ENCODE data around the gene MEX3D.

Gene MEX3D

DNA sequence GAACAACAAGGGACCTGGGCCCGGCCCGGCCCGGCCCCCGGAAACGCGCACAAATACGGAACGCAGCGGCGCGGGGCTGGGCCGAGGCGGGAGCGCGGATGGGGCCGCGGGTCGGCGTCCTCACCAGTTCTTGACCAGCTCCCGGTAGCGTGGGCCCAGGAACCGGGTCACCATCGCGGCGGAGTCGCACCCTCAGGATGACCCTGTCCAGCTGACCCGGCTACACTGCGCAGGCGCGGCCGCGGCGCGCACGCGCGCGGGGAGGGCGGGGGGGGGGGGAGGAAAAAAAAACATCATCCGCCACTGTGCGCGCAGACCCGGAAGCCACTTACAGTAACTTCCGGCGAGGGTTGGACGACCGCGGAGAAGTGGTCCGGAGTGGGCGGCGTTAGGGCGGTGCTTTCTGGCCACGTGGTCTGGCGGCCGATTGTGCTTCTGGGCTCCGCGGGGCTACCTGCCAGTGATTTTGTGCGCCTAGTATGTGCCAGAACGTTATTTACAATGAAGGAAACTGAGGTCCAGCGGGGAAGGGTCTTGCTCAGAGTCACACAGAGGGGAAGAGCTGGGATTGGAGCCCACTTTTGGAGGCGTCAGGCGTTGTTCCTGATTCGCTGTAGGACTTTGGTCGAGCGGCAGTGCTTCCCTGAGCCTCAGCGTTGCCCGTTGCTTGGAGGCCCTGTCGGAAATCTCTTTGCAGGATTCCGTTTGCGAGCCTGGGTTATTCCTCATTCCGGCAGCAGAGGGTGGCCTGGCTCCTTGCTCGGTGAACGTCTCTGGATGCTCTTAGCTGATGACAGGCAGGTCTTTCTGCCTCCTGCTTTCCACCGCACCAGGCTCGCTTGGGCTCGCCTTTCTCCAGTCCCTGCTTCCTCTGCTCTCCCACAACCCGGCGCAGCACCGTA lies 37.4 kb upstream of the MEX3D start, which contains the start of gene UQCR11 (continued):
- TF ChIP-seq ZNF837 (tag by site-specific recombination; IDR thresholded peaks at IDR 0.05) (no peak), ZSCAN16 (tag by site-specific recombination; IDR thresholded peaks at IDR 0.05) (no peak), ZNF184 (tag by site-specific recombination; IDR thresholded peaks at IDR 0.05) (no peak), ZNF433 (tag by site-specific recombination; IDR thresholded peaks at IDR 0.05; ENCODE audit: low read depth) (no peak), GLIS2 (tag by site-specific recombination; IDR thresholded peaks at IDR 0.05) (no peak), SP2 (tag by site-specific recombination; IDR thresholded peaks at IDR 0.05) (peak; percentile 91), ZBTB17 (tag by site-specific recombination; IDR thresholded peaks at IDR 0.05) (peak; percentile 98), ZNF18 (tag by site-specific recombination; IDR thresholded peaks at IDR 0.05) (no peak), INSM2 (tag by site-specific recombination; IDR thresholded peaks at IDR 0.05) (peak; percentile 11; the same call in 1 of the 2 replicates), PRDM4 (tag by site-specific recombination; IDR thresholded peaks at IDR 0.05) (no peak; the same call in 1 of the 2 replicates), ZNF426 (tag by site-specific recombination; IDR thresholded peaks at IDR 0.05) (no peak), ZNF561 (tag by site-specific recombination; IDR thresholded peaks at IDR 0.05; ENCODE audit: borderline replicate concordance) (peak; percentile 35; the same call in 1 of the 2 replicates), ZNF670 (tag by site-specific recombination; IDR thresholded peaks at IDR 0.05; ENCODE audit: low read depth) (no peak), ZNF366 (tag by site-specific recombination; conservative IDR thresholded peaks at IDR 0.05) (no peak), MZF1 (tag by site-specific recombination; IDR thresholded peaks at IDR 0.05; ENCODE audit: borderline replicate concordance) (no peak), ZSCAN23 (tag by site-specific recombination; IDR thresholded peaks at IDR 0.05) (0 out of 2 replicates have a peak, but pooled peaks have one; percentile 28), GLIS1 (tag by site-specific recombination; IDR thresholded peaks at IDR 0.05) (peak; percentile 66; the same call in 1 of the 2 replicates), GLI4 (tag by site-specific recombination; IDR thresholded peaks at IDR 0.05) (no peak), ZNF221 (tag by site-specific recombination; IDR thresholded peaks at IDR 0.05; ENCODE audit: borderline replicate concordance) (no peak), PRDM1 (tag by site-specific recombination; IDR thresholded peaks at IDR 0.05) (peak; percentile 71), ZNF10 (tag by site-specific recombination; IDR thresholded peaks at IDR 0.05) (no peak), REST (tag by site-specific recombination; IDR thresholded peaks at IDR 0.05) (peak; percentile 43; the same call in 1 of the 2 replicates)
- TF ChIP-seq, protein P1, sequence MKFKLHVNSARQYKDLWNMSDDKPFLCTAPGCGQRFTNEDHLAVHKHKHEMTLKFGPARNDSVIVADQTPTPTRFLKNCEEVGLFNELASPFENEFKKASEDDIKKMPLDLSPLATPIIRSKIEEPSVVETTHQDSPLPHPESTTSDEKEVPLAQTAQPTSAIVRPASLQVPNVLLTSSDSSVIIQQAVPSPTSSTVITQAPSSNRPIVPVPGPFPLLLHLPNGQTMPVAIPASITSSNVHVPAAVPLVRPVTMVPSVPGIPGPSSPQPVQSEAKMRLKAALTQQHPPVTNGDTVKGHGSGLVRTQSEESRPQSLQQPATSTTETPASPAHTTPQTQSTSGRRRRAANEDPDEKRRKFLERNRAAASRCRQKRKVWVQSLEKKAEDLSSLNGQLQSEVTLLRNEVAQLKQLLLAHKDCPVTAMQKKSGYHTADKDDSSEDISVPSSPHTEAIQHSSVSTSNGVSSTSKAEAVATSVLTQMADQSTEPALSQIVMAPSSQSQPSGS (tag by site-specific recombination; IDR thresholded peaks at IDR 0.05; ENCODE audit: low read depth), result no peak
- TF ChIP-seq, protein P2, sequence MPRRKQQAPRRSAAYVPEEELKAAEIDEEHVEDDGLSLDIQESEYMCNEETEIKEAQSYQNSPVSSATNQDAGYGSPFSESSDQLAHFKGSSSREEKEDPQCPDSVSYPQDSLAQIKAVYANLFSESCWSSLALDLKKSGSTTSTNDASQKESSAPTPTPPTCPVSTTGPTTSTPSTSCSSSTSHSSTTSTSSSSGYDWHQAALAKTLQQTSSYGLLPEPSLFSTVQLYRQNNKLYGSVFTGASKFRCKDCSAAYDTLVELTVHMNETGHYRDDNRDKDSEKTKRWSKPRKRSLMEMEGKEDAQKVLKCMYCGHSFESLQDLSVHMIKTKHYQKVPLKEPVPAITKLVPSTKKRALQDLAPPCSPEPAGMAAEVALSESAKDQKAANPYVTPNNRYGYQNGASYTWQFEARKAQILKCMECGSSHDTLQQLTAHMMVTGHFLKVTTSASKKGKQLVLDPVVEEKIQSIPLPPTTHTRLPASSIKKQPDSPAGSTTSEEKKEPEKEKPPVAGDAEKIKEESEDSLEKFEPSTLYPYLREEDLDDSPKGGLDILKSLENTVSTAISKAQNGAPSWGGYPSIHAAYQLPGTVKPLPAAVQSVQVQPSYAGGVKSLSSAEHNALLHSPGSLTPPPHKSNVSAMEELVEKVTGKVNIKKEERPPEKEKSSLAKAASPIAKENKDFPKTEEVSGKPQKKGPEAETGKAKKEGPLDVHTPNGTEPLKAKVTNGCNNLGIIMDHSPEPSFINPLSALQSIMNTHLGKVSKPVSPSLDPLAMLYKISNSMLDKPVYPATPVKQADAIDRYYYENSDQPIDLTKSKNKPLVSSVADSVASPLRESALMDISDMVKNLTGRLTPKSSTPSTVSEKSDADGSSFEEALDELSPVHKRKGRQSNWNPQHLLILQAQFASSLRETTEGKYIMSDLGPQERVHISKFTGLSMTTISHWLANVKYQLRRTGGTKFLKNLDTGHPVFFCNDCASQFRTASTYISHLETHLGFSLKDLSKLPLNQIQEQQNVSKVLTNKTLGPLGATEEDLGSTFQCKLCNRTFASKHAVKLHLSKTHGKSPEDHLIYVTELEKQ (tag by site-specific recombination; IDR thresholded peaks at IDR 0.05; ENCODE audit: borderline replicate concordance), result peak; percentile 26; the same call in 1 of the 2 replicates
